ENCODE measurements around the gene DNAH10. TPM values are rescaled to one million over a fixed set of nuclear protein-coding genes. Genes with fewer than 3 reads are reported as not detected.

The DNAH10 gene
- total RNA-seq, 1 experiment from 2014 or later, result 0.09 TPM

DNA sequence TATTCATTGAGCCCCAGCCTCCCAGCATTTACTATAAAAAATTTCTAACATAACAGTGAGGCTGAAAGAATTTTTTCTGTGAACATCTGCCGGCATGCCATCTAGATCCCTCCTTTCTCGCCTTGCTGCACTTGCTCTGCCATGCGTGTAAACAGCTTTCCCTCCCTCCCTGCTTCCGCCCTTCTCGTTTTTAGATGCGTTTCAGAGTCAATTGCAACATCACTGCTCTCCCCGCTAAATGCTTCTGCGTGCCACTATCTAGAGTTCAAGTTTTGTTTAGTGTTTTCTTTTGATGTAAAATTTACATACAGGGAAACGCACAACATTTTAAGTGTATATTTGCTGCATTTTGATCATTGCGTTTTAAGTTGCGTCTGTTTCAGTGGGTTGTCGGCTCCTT lies 126.9 kb downstream of the DNAH10 start:
- ATAC-seq, result no peak
- no peaks in the 10 kb centered on the region for H3K36me3 Mint-ChIP-seq
- CTCF ChIA-PET, result no interaction called here
- POLR2A ChIA-PET, result no interaction called here
- H3K4me3 Mint-ChIP-seq, result no peak overlapping the region
- no peak overlapping the region for H3K27ac Mint-ChIP-seq
- TF ChIP-seq ZNF121 (CRISPR knock-in tag; IDR thresholded peaks at IDR 0.05), result no peak
- no peak for TF ChIP-seq TCF7 (CRISPR knock-in tag; IDR thresholded peaks at IDR 0.05; ENCODE audit: low read depth)
- no peak for TF ChIP-seq TP53 (CRISPR knock-in tag; IDR thresholded peaks at IDR 0.05)
- TF ChIP-seq SOX15 (CRISPR knock-in tag; IDR thresholded peaks at IDR 0.05), result no peak
- TF ChIP-seq, protein P1, sequence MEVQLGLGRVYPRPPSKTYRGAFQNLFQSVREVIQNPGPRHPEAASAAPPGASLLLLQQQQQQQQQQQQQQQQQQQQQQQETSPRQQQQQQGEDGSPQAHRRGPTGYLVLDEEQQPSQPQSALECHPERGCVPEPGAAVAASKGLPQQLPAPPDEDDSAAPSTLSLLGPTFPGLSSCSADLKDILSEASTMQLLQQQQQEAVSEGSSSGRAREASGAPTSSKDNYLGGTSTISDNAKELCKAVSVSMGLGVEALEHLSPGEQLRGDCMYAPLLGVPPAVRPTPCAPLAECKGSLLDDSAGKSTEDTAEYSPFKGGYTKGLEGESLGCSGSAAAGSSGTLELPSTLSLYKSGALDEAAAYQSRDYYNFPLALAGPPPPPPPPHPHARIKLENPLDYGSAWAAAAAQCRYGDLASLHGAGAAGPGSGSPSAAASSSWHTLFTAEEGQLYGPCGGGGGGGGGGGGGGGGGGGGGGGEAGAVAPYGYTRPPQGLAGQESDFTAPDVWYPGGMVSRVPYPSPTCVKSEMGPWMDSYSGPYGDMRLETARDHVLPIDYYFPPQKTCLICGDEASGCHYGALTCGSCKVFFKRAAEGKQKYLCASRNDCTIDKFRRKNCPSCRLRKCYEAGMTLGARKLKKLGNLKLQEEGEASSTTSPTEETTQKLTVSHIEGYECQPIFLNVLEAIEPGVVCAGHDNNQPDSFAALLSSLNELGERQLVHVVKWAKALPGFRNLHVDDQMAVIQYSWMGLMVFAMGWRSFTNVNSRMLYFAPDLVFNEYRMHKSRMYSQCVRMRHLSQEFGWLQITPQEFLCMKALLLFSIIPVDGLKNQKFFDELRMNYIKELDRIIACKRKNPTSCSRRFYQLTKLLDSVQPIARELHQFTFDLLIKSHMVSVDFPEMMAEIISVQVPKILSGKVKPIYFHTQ (CRISPR knock-in tag; IDR thresholded peaks at IDR 0.05), result no peak
- no peak for TF ChIP-seq SP1 (CRISPR knock-in tag; conservative IDR thresholded peaks at IDR 0.05)
- no peak for TF ChIP-seq ESRRA (CRISPR knock-in tag; IDR thresholded peaks at IDR 0.05; ENCODE audit: borderline replicate concordance)
- no peak for TF ChIP-seq MAX (CRISPR knock-in tag; IDR thresholded peaks at IDR 0.05)
- H3K4me1 Mint-ChIP-seq, result peaks cover 12% of the 10 kb centered on the region
- H3K27me3 Mint-ChIP-seq (ENCODE audit: low read depth), result peaks cover 2% of the 10 kb centered on the region
- no peak for DNase-seq (ENCODE audit: low spot score)
- H3K9me3 Mint-ChIP-seq, result peaks cover 5% of the 10 kb centered on the region; the same call in 1 of the 2 replicates

DNA sequence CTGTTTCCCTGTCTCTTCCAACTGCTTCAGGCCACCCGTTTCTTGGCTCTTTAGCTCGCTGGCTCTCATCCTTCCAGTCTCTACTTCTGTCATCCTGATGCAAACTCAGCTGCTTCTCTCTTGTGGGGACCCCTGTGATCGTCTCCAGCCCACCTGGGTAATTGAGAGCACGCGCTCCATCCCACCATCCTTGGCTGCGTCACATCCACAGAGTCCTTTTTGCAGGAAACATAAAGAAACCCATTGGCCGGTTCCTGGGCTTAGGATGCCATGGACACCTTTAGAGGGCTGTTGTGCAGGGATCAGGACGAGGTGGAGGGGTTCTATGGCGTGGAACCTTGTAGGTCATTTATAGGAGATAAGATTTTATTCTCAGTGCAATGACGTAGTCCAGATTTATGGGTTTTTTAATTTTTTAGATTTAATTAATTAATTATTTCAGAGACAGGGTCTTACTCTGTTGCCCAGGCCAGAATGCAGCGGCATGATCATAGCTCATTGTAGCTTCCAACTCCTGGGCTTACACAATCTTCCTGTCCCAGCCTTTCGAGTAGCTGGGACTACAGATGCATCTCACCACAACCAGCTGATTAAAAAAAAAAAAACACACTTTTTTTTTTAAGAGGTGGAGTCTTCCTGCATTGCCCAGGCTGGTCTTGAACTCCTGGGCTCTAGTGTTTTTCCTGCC lies 127.9 kb downstream of the DNAH10 start:
- Mint-ChIP-seq H3K9me3 (peaks cover 5% of the 10 kb centered on the region; the same call in 1 of the 2 replicates), H3K27ac (no peak overlapping the region), H3K36me3 (no peaks in the 10 kb centered on the region), H3K27me3 (ENCODE audit: low read depth) (peaks cover 2% of the 10 kb centered on the region; the same call in 1 of the 2 replicates), H3K4me1 (peaks cover 12% of the 10 kb centered on the region), H3K4me3 (no peak overlapping the region)
- CTCF ChIA-PET, result interaction anchor here (0.6 to 2.0 kb wide), 4 partner anchors 10 to 95 kb away, joined by 3 to 12 read pairs (median 4); no protein-coding TSS in a partner anchor
- DNase-seq (ENCODE audit: low spot score), result no peak
- TF ChIP-seq ZNF121 (CRISPR knock-in tag; IDR thresholded peaks at IDR 0.05) (no peak), CDX4 (CRISPR knock-in tag; IDR thresholded peaks at IDR 0.05; ENCODE audit: borderline replicate concordance) (no peak), E2F1 (CRISPR knock-in tag; IDR thresholded peaks at IDR 0.05) (no peak), KAT7 (CRISPR knock-in tag; IDR thresholded peaks at IDR 0.05; ENCODE audit: borderline replicate concordance) (no peak), ZNF671 (CRISPR knock-in tag; IDR thresholded peaks at IDR 0.05) (no peak)
- TF ChIP-seq, protein P2, sequence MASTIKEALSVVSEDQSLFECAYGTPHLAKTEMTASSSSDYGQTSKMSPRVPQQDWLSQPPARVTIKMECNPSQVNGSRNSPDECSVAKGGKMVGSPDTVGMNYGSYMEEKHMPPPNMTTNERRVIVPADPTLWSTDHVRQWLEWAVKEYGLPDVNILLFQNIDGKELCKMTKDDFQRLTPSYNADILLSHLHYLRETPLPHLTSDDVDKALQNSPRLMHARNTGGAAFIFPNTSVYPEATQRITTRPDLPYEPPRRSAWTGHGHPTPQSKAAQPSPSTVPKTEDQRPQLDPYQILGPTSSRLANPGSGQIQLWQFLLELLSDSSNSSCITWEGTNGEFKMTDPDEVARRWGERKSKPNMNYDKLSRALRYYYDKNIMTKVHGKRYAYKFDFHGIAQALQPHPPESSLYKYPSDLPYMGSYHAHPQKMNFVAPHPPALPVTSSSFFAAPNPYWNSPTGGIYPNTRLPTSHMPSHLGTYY (CRISPR knock-in tag; IDR thresholded peaks at IDR 0.05), result no peak
- TF ChIP-seq, protein P3, sequence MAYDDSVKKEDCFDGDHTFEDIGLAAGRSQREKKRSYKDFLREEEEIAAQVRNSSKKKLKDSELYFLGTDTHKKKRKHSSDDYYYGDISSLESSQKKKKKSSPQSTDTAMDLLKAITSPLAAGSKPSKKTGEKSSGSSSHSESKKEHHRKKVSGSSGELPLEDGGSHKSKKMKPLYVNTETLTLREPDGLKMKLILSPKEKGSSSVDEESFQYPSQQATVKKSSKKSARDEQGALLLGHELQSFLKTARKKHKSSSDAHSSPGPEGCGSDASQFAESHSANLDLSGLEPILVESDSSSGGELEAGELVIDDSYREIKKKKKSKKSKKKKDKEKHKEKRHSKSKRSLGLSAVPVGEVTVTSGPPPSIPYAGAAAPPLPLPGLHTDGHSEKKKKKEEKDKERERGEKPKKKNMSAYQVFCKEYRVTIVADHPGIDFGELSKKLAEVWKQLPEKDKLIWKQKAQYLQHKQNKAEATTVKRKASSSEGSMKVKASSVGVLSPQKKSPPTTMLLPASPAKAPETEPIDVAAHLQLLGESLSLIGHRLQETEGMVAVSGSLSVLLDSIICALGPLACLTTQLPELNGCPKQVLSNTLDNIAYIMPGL (CRISPR knock-in tag; IDR thresholded peaks at IDR 0.05), result no peak
- POLR2A ChIA-PET, result no interaction called here
- no peak for ATAC-seq
